Measurements from ENCODE around the gene ATP11C.
"Not testable (repeated sequence)": the region's sequence is repeated elsewhere in the genome, so short reads cannot be mapped to it uniquely, and the experiment has no call there.

The ATP11C gene

DNA sequence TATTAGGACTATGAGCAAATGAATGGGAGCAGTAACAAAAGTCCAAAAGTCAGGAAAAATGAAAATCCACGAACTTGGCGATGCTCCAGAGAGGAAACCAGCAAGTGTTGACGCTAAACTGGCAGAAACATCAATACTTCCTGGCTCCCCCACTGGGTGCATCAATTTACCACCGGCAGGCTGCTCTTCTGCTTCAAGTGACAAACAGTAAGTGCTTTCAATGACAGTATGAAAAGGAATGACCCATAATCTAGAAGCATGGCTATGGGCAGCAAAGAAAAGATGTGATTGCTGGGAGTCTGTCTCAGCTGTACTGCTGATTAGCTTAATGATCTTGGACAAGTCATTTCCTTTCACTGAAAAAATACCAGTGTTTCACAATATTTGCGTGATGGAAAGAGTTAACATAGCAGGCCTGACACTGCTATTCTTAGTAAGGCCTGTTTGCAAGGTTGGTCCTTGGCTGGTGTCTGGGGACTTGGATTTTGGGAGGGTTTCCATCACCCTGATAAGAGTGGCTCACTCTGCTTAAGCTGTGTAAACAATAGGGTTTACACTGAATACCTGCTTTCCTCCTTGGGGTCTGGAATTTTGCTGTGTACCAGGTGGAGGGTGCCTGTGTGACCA, 8.7 kb downstream of the ATP11C start:
- no peak for DNase-seq (ENCODE audit: low spot score)

DNA sequence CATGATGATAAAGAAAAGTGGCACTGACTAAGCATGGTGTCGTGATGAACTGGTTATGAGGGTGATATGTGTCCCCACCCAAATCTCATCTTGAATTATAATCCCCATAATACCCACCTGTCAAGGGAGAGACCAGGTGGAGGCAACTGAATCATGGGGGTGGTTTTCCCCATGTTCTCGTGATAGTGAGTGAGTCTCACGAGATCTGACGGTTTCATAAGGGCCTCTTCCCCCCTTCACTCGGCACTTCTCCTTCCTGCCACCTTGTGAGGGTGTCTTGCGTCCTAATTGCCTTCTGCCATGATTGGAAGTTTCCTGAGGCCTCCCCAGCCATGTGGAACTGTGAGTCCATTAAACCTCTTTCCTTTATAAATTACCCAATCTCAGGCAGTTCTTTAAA, 11.7 kb downstream of the ATP11C start:
- not testable (repeated sequence) for DNase-seq (ENCODE audit: low spot score)

DNA sequence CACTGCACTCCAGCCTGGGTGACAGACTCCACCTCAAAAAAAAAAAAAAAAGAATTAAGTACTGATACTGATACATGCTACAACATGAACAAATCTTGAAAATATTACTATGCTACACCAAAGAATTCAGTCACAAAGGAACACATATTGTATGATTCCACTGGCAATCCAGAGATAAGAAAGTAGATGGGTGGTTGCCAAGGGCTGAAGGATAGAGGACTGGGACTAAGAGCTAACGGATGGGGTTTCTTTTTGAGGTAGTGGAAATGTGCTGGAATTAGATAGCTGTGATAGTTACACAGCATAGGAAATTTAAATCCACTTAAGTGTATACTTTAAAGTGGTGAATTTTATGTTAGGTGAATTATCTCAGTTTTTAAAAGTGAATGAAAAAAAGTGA, 12.5 kb downstream of the ATP11C start:
- no peak for DNase-seq (ENCODE audit: low spot score)

DNA sequence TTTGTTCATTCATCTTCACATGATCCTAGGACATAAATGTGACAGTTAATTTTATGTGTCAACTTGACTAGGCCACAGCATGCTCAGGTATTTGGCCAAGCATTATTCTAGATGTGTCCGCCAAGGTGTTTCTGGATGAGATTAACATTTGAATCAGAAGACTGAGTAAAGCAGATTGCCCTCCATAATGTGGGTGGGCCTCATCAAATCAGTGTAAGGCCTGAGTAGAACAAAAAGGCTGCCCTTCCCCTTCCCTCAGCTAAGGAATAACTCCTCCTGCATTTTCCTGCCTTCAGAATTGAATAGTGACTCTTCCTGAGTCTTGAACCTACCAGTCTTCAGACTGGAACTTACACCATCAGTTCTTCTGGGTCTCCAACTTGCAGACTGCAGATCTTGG, 18.4 kb downstream of the ATP11C start:
- DNase-seq (ENCODE audit: low spot score), result no peak

DNA sequence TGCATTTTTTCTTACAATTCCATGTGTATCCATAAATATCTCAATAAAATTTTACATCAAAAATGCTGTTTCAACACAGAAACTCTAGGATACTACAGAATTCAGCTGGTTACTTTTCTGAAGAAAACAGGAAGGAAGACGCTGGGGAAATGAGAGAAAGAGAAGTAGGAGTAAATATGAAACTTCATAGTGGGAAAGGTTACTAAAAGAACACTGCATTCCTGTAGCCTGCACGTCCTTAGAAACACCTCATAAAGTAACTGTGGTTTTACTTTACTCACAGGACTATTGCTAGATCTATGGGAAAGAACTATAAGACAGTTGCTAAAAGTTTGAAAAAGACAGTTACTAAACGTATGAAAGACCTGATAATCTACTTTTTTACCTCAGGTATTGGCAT, 23.1 kb downstream of the ATP11C start:
- no peak for DNase-seq (ENCODE audit: low spot score)

DNA sequence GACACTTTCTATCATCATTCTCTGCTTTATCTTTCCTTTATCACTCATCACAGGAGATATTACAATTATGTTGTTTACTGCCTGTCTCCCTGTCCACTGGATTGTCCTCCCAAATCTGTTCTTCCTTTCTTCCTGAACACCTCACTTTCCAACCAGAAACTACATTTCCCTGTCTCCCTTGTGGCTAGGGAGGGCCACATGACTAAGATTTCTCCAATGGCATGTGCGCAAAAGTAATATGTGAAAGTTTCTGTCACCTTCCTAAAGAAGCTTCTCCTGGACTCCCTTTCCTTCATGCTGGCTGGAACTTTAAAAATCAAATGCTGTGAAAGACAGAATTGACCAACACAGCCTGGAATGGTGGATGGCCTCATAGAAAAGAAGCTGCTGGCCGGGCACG, 25.8 kb downstream of the ATP11C start:
- no peak for DNase-seq (ENCODE audit: low spot score)

DNA sequence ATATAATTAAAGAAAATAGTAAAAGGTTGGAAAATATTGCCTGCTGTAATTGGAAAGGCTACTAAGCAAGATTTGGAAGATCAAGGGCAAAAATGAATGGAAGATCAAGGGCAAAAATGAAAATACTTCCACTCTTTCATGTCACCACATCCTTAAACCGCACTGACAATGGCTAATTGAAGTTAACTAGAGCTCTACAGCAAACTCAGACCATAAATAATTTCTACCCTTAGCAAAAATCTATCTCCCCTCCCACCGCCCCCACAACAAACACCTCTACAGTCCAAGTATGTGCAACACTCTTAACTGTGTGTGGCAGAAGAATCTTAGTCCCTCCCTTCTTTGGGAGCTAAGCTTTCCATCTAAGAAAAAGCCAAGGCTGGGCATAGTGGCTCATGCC, 27.1 kb downstream of the ATP11C start:
- DNase-seq (ENCODE audit: low spot score), result no peak

DNA sequence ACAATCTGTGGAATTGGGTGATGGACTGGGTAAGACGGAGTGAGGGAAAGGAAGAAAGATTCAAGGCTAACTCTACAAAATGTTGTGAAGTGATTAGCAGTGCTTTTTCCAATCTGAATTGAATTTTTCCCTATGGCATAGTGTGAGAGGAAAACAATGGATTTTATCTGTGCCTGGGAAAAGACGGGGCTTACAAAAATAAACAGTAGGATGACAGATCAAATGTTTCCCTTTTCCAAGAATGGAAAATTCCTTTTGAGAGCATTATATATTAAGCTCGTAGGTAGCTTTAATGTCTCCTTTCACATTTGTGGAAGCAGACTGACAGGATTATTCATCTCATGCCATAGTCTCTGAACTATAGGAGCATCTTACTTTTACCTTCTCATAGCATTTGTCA, 27.8 kb downstream of the ATP11C start:
- DNase-seq (ENCODE audit: low spot score), result no peak

DNA sequence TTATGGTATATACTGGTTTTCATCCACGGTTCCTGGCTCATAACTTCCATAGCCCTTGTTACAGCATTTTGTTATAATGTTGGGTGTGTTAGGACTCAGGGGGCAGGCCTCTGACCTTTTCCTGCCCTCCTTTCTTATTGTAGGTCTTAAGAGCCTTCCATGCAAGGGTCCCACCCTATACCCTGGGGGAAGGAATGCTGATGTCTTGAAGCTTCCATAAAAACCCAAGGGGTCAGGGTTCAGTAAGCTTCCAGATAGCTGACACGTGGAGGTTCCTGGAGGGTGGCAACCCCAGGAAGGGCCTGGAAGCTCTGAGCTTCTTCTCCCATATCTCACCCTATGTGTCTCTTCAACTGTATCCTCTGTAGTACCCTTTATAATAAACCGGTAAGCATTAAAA, 29.6 kb downstream of the ATP11C start:
- no peak for DNase-seq (ENCODE audit: low spot score)

DNA sequence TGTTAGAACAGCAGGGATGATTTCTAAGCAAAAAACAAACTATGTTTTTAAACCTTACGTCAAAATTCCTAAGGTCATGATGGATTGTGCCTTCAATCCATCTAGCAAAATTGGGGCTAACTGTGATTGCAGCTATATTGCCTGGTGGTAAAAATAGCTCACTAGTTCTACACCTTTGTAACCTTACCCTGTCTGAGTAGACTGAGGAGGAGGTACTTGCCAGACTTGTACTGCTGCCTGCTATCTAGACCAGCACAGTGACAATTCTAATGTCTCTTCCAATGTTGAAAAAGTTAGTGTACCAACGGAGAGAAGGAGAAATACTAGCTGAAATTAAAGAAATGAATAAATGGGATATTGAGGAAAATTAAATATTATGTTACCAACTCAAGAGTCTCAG, 30.3 kb downstream of the ATP11C start:
- no peak for DNase-seq (ENCODE audit: low spot score)

DNA sequence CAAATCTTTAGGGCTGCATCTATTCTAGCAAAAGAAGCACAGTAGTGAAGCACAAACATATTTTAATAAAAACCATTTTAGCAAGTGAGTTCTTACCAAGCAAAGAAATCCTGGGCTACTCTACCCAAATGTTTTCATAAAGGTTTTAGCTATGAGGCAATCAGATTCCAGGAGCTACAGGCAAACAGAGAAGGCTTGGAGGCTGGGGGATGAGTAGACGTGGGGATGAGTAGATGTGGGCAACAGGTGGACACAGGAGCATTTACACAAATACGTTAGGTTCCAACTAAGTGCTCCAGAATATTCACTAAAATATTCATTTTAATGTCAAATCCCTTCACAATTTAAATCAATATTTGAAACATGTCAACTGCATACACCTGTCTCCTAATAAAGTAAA, 34.5 kb downstream of the ATP11C start:
- no peak for DNase-seq (ENCODE audit: low spot score)

DNA sequence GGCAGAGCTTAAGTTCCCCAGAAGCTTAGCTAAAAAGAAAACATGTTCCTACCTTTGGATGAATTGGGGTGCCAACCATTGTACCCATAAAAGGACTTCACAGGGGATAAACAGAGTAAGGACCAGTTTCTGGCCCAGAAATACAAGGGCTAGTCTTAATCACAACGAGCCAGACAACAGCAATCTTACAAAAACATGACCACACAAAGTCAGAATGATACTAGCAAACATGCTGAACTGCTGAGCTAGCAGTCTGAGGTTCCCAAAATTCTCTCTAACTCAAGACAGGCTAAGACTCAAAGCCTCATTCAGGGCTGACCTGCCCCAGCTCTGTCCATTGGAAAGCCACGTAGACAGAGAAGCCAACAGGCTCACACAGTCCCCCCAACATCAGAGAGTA, 40.3 kb downstream of the ATP11C start:
- DNase-seq (ENCODE audit: low spot score), result no peak

DNA sequence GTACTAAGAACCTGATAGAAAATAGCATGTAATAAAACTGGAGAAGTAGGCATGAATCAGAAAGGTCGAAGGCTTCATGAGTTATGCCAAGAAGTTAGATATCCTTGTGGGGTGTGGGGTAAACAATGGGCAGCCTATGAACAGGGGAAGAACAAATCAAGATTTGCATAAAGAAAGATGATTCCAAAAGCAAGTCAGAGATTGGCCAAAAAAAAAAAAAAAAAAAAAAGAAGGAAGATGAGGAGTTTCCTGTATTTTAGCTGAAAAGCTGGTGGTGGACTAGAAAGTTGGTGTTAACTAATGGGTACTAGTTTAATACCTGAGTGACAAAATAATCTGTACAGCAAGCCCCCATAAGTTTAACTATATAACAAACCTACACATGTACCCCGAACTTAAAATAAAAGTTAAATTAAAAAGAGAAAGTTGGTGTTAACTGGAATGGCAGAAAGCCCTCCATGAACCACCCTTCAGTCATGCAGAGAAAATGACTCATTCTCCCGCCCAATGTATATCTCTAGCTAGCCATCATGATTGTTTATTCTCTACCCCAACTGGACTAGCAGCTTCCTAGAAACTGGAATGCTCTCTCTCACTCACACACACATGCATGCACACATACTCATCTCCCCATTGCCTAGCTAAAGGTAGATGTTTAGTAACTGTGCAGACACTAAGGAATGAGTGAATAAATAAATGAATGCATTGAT, 41.7 kb downstream of the ATP11C start:
- DNase-seq (ENCODE audit: low spot score), result no peak

DNA sequence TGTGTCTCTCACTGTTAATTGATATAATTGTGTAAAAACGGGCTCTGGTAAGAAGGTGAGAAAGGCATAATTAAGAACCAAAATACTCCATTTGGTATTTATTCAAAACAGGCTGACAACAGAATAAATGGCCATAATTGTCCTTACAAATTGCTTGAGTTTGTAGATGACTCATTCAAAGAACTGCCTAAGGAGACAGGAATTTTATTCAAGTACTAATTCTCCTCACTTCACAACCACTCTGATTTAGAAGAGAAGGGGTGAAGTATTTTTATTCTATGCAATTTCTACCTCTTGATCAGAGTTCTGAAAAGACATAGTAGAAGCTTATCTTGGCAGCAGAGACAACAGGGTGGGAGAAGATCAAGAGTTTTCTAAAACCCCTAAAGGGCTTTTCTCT, 43.1 kb downstream of the ATP11C start:
- no peak for DNase-seq (ENCODE audit: low spot score)

DNA sequence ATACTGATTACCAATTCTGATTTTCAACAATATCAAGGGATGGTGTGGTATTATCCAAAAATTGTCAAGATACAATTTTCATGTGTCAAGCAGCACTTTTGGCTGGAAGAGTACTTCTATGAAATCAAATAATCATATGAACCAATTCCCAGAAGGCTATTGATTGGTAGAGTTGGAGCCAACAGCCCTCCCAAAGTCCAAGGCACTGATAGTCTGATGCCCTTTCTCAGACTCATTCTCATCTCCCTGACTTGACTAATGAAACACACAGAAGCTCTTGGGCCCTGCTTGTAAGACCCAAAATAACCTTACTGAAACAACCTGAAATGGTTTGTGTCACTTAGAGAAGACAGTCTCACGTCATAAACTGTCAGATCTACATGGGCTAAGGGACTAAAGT, 48.9 kb downstream of the ATP11C start:
- DNase-seq (ENCODE audit: low spot score), result no peak

DNA sequence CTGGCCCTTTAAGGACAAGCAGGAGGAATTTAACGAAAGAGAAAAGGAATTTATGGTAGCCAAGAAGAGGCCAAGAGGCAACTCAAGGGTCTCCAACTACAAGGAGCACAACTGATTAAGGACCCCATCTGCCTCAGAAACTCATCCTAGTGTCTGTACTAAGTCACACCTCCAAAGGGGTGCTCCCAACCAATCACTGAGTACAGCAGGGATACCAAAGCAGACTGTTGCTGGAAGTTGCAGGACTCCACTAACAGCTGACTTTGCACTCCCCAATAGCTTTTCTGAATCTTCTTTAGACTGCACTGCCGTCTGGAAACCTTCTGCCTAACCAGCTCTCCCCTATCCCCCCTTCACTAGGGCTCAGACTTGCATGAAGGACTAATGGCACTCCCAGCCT, 50.6 kb downstream of the ATP11C start:
- DNase-seq (ENCODE audit: low spot score), result no peak

DNA sequence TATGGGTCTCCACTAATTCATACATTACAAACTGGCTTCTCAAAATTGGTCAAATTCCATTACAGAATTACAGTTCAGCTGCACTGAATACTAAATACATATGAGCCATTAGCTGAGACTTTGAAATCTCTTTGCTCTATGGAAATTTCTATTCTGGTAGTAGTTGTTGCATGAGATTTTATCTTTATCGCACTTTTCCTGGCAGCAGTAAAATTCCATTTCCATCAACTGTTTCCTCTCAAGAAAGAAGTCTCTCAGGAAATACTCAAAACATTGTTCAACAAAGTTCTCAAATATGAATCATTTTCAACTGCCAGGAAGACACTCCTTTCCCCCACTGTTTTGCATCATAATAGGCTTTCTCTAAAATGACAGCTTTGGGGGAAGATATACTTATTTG, 51.3 kb downstream of the ATP11C start:
- DNase-seq (ENCODE audit: low spot score), result no peak

DNA sequence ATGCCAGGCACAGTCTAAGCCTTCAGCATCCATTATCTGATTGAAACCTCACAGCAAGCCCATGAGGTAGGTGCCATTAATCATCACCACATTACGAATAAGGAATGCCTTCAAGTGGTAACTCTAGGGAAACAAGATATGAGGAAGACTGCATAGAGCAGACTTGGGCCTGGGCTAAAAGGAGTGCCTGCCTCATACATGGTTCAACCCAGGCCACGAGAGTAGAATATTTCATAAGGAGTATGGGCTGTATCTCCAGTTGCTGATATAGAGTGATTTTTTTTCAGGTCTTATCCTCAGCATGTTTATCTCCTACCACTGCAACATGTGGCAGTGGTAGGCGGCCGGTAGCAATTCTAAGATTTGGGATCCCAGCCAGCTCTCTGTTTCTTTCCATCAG, 51.7 kb downstream of the ATP11C start:
- no peak for DNase-seq (ENCODE audit: low spot score)

DNA sequence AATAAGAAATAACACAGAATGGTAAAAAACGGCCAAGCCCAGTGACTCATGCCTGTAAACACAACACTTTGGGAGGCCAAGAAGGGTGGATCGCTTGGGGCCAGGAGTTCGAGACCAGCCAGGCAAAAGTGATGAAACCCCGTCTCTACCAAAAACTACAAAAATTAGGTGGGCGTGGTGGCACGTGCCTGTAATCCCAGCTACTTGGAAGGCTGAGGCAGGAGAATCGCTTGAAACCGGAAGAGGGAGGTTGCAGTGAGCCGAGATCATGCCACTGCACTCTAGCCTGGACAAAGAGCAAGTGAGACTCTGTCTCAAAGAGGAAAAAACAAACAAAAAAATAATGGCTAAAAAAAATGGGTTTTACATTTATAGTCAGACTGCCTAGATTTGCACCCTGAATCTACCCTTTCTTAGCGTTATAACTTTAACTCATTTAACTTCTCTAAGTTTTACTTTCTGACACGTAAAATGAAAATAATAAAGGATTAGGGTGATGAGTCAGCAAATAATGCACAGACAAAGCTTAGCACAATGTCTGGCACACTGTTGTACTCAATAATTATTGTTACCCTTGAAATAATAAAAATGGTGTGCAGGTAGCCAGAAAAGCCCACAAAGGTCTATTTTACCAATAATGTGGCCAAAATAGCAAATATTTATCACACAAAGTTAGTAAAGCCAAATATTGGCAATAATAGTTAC, 55.0 kb downstream of the ATP11C start:
- DNase-seq (ENCODE audit: low spot score), result no peak

DNA sequence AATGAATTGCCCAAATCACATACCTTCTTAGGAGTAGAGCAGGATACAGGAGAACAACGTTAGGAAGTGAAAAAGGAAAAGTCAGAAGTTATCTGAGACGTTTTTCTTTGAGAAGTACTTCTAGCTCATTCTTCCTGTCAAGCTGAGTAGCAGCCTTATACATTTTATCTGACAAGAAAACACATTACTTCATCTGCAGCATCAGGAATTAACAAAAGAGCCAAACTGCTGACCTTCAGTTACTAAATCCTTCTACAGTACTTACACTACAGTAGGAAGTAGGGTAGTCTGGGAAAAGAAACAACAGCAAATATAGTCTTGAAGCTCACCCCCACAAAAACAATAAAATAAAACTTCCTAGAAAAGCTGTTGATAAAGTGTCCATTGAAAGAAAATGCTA, 57.0 kb downstream of the ATP11C start:
- DNase-seq (ENCODE audit: low spot score), result no peak

DNA sequence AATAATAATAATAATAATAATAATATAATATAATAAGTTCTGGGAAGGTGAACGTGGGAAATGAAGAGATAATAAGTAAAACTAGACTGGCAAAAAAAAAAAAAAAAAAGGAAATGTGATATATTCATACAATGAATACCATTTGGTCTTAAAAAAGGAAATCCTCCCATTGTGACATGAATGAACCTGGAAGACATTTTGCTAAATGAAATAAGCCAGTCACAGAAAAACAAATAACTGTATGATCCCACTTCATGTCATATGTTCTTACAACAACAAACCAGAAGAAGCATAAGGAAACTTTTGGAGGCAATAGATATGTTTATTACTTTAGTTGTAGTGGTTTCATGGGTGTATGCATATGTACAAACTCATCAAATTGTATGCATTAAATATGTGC, 63.1 kb downstream of the ATP11C start:
- no peak for DNase-seq (ENCODE audit: low spot score)

DNA sequence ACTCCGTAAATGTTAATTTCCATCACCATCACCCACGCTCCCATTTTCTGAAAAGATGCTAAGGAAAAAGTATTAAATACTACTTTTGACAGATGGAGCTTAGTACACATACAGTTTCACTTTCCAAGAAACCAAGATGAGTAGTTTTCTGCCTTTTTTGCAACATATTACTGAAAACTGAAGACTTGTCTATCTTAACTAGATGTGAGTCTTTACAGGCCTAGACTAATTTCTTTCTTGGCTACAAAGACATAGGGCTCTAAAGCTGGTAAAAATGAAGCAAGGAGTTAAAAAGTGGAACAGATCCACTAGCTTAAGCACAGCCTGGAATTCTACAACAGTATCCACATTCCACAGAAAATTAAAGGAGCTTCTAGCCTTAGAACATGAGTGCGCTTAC, 68.2 kb downstream of the ATP11C start:
- DNase-seq (ENCODE audit: low spot score), result no peak

DNA sequence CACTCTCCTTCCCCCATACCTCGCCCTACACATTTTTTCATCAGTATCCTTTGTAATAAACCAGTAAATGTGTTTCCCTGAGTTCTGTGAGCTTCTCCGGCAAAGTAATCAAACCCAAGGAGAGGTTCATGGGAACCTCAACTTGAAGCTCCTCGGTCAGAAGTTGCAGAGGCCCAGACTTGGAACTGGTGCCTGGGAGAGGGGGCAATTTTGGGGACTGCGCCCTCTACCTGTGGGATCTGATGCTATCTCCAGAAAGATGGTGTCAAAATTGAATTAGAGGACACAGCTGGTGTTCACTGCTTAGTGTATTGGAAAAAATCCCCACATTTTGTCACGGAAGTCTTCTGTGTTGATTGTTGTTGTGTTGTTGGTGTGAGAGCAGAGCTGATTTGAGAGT, 70.6 kb downstream of the ATP11C start:
- DNase-seq (ENCODE audit: low spot score), result no peak

DNA sequence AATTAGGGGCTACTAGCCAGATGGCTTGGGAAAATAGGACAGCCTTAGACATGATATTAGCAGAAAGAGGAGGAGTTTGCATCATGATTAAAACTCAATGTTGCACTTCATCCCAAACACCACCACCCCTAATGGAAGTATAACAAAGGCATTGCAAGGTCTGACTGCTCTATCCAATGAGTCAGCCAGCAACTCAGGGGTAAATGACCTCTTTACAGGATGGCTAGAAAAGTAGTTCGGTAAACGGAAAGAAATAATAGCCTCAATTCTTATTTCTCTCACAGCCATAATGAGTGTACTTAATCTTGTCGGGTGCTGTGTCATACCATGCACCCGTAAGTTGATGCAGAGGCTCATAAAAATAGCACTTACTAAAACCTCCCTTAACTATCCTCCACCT, 76.0 kb downstream of the ATP11C start:
- not testable (repeated sequence) for DNase-seq (ENCODE audit: low spot score)

Data from HuH-7 (cell line).